ENCODE measurements around the gene SYT17.

- no peak for TF ChIP-seq CTCF (IDR thresholded peaks at IDR 0.05)
- TF ChIP-seq EP300 (IDR thresholded peaks at IDR 0.05) = no peak
- no peak for TF ChIP-seq POLR2A (IDR thresholded peaks at IDR 0.05)
These were observed 133.9 kb downstream of the SYT17 start for GRCh38 chr16:19301931-19302330.
